Measurements from ENCODE around the gene CELF5.
A peak's percentile ranks its signal among the peaks of the same experiment; 100 is the strongest.
"Not testable (repeated sequence)": the region's sequence is repeated elsewhere in the genome, so short reads cannot be mapped to it uniquely, and the experiment has no call there.

CELF5 gene

DNA sequence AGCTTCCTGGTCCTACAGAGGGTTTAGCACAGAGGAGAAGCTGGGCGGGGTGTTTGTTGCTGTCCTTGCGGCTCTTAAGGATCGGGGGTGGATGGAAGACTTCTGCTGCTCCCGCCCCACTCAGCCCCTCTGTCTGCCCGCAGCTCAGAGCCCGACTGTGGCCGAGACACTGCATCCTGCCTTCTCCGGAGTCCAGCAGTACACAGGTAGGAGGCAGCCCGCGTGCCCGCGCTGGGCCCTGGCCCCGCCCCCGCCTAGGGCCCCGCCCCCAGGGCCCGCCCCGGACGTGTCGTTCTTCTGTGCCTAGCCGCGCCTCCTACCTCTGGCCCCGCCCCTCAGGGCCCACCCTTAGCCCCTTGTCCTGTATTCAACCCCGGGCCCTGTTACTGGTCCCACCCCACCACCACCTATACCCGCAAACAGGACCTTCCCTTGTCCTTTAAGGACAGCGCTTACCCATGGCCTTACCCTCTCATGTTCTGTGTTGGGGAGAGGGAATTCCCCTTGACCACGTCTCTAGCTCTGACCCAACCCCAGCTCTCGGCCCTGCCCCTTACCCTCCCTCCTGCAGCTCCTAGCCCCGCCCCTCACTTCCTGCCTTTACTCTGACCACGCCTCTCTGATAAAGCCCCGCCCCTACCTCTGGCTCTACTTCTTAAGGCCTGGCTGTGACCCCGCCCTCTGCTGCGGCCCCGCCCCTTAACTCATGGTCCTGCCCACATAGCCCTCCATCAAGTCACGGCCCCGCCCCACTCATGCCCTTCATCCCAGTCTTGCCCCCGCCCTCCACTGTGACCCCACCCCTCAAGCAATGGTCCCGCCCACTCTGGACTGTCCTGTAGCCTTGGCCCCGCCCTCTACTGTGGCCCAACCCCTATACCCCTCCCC lies 60.5 kb downstream of the CELF5 start:
- H3K27me3 ChIP-seq: peaks cover 9% of the 10 kb centered on the region
- H3K4me1 ChIP-seq: no peaks in the 10 kb centered on the region
- no peak overlapping the region for H3K4me3 ChIP-seq (ENCODE audit: low read depth, low read length)
- no peaks in the 10 kb centered on the region for H3K9me3 ChIP-seq
- DNase-seq: peak; percentile 73
- H3K36me3 ChIP-seq: no peaks in the 10 kb centered on the region
- TF ChIP-seq CTCF (IDR thresholded peaks at IDR 0.05; ENCODE audit: low read depth, low read length): no peak

DNA sequence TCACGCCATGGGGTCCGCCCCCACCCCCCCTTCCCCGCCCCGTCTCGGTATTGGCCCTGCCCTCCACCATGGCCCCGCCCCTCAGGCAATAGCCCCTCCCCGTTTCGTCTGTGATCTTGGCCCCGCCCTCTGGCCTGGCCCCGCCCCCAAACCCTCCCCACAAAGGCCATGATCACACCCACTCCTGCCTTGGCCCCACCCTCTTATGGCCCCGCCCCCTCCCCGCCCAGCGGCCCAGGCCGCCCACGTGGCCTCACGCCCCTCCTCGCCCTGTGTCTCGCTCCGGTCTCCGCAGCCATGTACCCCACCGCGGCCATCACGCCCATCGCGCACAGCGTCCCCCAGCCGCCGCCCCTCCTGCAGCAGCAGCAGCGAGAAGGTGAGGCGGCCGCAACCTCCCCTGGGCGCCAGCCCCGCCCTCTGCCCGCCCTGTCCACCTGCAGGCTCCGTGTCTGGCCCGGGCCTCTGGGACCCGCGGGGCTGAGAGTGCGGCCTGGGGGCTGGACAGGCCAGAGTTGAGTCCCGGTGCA lies 61.3 kb downstream of the CELF5 start:
- Histone ChIP-seq H3K4me1 (no peaks in the 10 kb centered on the region), H3K36me3 (no peaks in the 10 kb centered on the region), H3K9me3 (no peaks in the 10 kb centered on the region), H3K4me3 (ENCODE audit: low read depth, low read length) (no peak overlapping the region), H3K27me3 (peaks cover 14% of the 10 kb centered on the region)
- no peak for TF ChIP-seq CTCF (IDR thresholded peaks at IDR 0.05; ENCODE audit: low read depth, low read length)
- DNase-seq: peak; percentile 77

DNA sequence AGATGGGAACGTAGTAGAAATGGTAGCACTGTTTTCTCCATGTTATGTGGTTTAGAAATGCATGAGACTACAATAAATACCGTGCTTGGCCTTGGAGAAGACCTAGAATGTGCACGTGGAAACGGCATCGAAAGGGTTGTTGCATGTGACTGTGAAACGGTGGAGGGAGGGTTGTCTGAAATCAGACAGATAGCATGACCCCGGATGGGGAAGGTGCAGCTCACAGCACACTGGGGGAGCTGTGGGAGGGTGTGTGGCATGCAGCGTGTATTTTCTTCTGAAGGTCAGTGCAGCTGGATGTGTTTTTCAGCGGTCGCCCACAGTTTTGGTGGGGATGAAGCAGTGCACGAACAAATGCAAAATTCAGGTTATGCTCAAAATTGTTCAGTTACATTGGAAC lies 63.4 kb downstream of the CELF5 start:
- Histone ChIP-seq H3K36me3 (no peaks in the 10 kb centered on the region), H3K27me3 (peaks cover 32% of the 10 kb centered on the region), H3K9me3 (no peaks in the 10 kb centered on the region), H3K4me3 (ENCODE audit: low read depth, low read length) (no peak overlapping the region), H3K4me1 (no peaks in the 10 kb centered on the region)
- no peak for TF ChIP-seq CTCF (IDR thresholded peaks at IDR 0.05; ENCODE audit: low read depth, low read length)
- DNase-seq: no peak

DNA sequence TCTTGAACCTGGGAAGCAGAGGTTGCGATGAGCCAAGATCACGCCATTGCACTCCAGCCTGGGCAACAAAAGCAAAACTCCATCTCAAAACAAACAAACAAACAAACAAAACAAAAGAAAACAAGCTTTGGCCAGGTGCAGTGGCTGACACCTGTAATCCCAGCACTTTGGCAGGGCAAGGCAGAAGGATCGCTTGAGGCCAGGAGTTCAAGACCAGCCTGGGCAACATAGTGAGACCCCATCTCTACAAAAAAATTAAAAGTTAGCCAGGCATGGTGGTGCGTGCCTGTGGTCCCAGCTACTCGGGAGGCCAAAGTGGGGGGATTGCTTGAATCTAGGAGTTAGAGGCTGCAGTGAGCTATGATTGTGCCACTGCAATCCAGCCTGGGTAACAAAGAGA lies 64.0 kb downstream of the CELF5 start:
- H3K9me3 ChIP-seq; H3K4me1 ChIP-seq; DNase-seq; H3K4me3 ChIP-seq (ENCODE audit: low read depth, low read length); H3K36me3 ChIP-seq: not testable (repeated sequence)
- peaks cover 37% of the 10 kb centered on the region for H3K27me3 ChIP-seq

- Histone ChIP-seq H3K9me3 (no peaks in the 10 kb centered on the region), H3K4me1 (no peaks in the 10 kb centered on the region), H3K36me3 (no peaks in the 10 kb centered on the region), H3K27me3 (peaks cover 39% of the 10 kb centered on the region), H3K4me3 (ENCODE audit: low read depth, low read length) (no peak overlapping the region)
- no peak for TF ChIP-seq CTCF (IDR thresholded peaks at IDR 0.05; ENCODE audit: low read depth, low read length)
- no peak for DNase-seq
Observed at GRCh38 chr19:3289971-3290569, 65.6 kb downstream of the CELF5 start.

- H3K27me3 ChIP-seq: peaks cover 39% of the 10 kb centered on the region
- not testable (repeated sequence) for H3K4me3 ChIP-seq (ENCODE audit: low read depth, low read length); H3K4me1 ChIP-seq; H3K9me3 ChIP-seq; H3K36me3 ChIP-seq; DNase-seq
Observed at GRCh38 chr19:3290858-3291257, 66.4 kb downstream of the CELF5 start.

DNA sequence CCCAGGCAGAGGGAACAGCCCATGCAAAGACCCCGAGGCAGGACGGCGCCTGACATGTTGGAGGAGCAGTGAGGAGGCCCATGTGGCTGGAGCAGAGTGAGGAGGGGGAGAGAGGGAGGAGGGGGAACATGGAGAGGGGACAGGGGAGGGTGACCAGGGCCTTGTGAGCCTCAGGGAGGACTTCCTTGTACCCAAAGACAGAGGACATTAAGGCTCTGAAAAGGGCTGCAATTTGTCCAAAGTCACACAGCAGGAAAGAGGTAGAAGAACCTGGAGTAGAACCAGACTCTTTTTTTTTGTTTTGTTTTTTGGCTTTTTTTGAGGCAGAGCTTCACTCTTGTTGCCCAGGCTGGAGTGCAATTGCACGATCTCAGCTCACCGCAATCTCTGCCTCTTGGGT lies 67.2 kb downstream of the CELF5 start:
- TF ChIP-seq CTCF (IDR thresholded peaks at IDR 0.05; ENCODE audit: low read depth, low read length): no peak
- no peak for DNase-seq
- Histone ChIP-seq H3K27me3 (peaks cover 42% of the 10 kb centered on the region), H3K9me3 (no peaks in the 10 kb centered on the region), H3K4me1 (no peaks in the 10 kb centered on the region), H3K4me3 (ENCODE audit: low read depth, low read length) (no peak overlapping the region), H3K36me3 (no peaks in the 10 kb centered on the region)

Measured in BE2C (cell line).